HCT116 (cell line): ENCODE measurements around the gene GLCE. TPM values are rescaled to one million over a fixed set of nuclear protein-coding genes. Genes with fewer than 3 reads are reported as not detected.

Experiments
- ATAC-seq: fragments of 200-7000 bp; cut with Tn5 transposase; 2 replicates; pipeline ENCODE4 v1.9.1; 2020; ENCODE audit warnings: mild to moderate bottlenecking, moderate library complexity
- BruUV-seq: library from RNA; stranded (reverse); fragments of 400-500 nt; replicated peaks from 2 replicates; lab custom pipeline; 2021; lab: Mats Ljungman, UMichigan
- CTCF ChIA-PET: fragments of 300-600 bp; sonication (Branson Sonifier 250); formaldehyde crosslinking; loops from one replicate; lab custom pipeline; 2021; ENCODE audit warnings: antibody characterized with exemption; lab: Charles Lee
- POLR2A ChIA-PET: fragments of 300-600, 350-600 bp; sonication (Branson Sonifier 250); formaldehyde crosslinking; loops from one replicate; lab custom pipeline; 2021; ENCODE audit warnings: antibody characterized with exemption; lab: Charles Lee
- RAD21 ChIA-PET, 2 experiments: fragments of 300-600 bp; sonication (Branson Sonifier 250); formaldehyde crosslinking; loops; one replicate each; lab custom pipeline; 2023; ENCODE audit warnings: low total read pairs in 2 of 2; ENCODE audit not compliant: uncharacterized antibody in 2 of 2, unreplicated experiment in 2 of 2, low non-redundant PET in 1 of 2; lab: Charles Lee
- DNase-seq: peaks from one replicate; pipeline ENCODE4 v3.0.0-alpha.2; 2010; ENCODE audit warnings: low read depth, low spot score
- H2AFZ ChIP-seq: fragments of 200-600 bp; shearing (Covaris generic), sonication (generic); 2 replicates; pipeline ENCODE4 v1.6.1; 2017; ENCODE audit warnings: low read depth, mixed run types, mixed read lengths, antibody characterized with exemption, low read length; ENCODE audit not compliant: poor library complexity, severe bottlenecking
- H3K27ac ChIP-seq: 2 replicates; pipeline ENCODE4 v1.5.1; 2012; ENCODE audit warnings: low read depth, low read length
- H3K27me3 ChIP-seq: fragments of 200-600 bp; sonication (generic); 2 replicates; pipeline ENCODE4 v1.6.1; 2016; ENCODE audit warnings: mixed run types, low read length, mixed read lengths; ENCODE audit not compliant: insufficient read depth
- H3K36me3 ChIP-seq, 2 experiments: fragments of 200-500 bp in 1 of 2; fragments of 200-600 bp in 1 of 2; sonication (Bioruptor generic) in 1 of 2; sonication (generic) in 1 of 2; 2 replicates each; pipeline versions ENCODE4 v1.5.1 to v1.6.1; 2014 to 2016; ENCODE audit warnings: low read length in 2 of 2, inconsistent platforms in 1 of 2, mixed read lengths in 1 of 2, mixed run types in 1 of 2; ENCODE audit not compliant: insufficient read depth in 2 of 2, control insufficient read depth in 1 of 2
- H3K4me1 ChIP-seq, 2 experiments: fragments of 200-600 bp in 1 of 2; sonication (generic) in 1 of 2; 2 replicates each; pipeline versions ENCODE4 v1.5.1 to v1.6.1; 2012 to 2017; ENCODE audit warnings: low read length in 2 of 2, inconsistent platforms in 1 of 2, mild to moderate bottlenecking in 1 of 2, mixed read lengths in 1 of 2, mixed run types in 1 of 2, moderate library complexity in 1 of 2; ENCODE audit not compliant: insufficient read depth in 2 of 2, control insufficient read depth in 1 of 2
- H3K4me2 ChIP-seq: fragments of 200-600 bp; sonication (generic); 2 replicates; pipeline ENCODE4 v1.6.1; 2017; ENCODE audit warnings: mixed run types, low read length, mixed read lengths
- H3K4me3 ChIP-seq, 2 experiments: fragments of 200-600 bp in 1 of 2; sonication (generic) in 1 of 2; replicated peaks in 1 of 2; 2 replicates each; pipeline ENCODE4 v1.5.1; 2011 to 2016; ENCODE audit warnings: low read length in 2 of 2, control low read depth in 1 of 2, low read depth in 1 of 2, mild to moderate bottlenecking in 1 of 2, mixed read lengths in 1 of 2, mixed run types in 1 of 2
- H3K79me2 ChIP-seq: fragments of 200-600 bp; sonication (generic); 2 replicates; pipeline ENCODE4 v1.6.1; 2017; ENCODE audit warnings: mild to moderate bottlenecking, mixed run types, low read length, moderate library complexity, mixed read lengths; ENCODE audit not compliant: insufficient read depth
- H3K9ac ChIP-seq: fragments of 200-600 bp; sonication (generic); 2 replicates; pipeline ENCODE4 v1.6.1; 2016; ENCODE audit warnings: low read length, mixed read lengths
- H3K9me2 ChIP-seq: fragments of 200-600 bp; sonication (generic), shearing (Covaris generic); 2 replicates; pipeline ENCODE4 v1.6.1; 2017; ENCODE audit warnings: mixed run types, mild to moderate bottlenecking, moderate library complexity; ENCODE audit not compliant: insufficient read depth
- H3K9me3 ChIP-seq, 2 experiments: fragments of 200-500 bp in 1 of 2; fragments of 200-600 bp in 1 of 2; sonication (Bioruptor generic) in 1 of 2; sonication (generic) in 1 of 2; 2 replicates each; pipeline ENCODE4 v1.6.1; 2014 to 2017; ENCODE audit warnings: low read length in 2 of 2, mixed read lengths in 2 of 2, inconsistent platforms in 1 of 2, low read depth in 1 of 2, mild to moderate bottlenecking in 1 of 2, mixed run types in 1 of 2, moderate library complexity in 1 of 2; ENCODE audit not compliant: control insufficient read depth in 1 of 2, insufficient read depth in 1 of 2
- H4K20me1 ChIP-seq: fragments of 200-600 bp; sonication (generic), shearing (Covaris generic); 2 replicates; pipeline ENCODE4 v1.6.1; 2017; ENCODE audit warnings: mixed run types, mild to moderate bottlenecking, moderate library complexity; ENCODE audit not compliant: insufficient read depth
- ATF3 ChIP-seq: IDR thresholded peaks from 2 replicates; pipeline ENCODE4 v1.6.1; 2012
- CBX3 ChIP-seq: IDR thresholded peaks from 2 replicates; pipeline ENCODE4 v1.6.1; 2012; ENCODE audit warnings: low read depth
- CEBPB ChIP-seq: IDR thresholded peaks from 2 replicates; pipeline ENCODE4 v1.6.1; 2012; ENCODE audit warnings: low read depth
- CTCF ChIP-seq, 3 experiments: fragments of 200-600 bp in 1 of 3; sonication (generic) in 1 of 3; IDR thresholded peaks in 2 of 3; conservative IDR thresholded peaks in 1 of 3; 2 replicates each; pipeline ENCODE4 v1.5.1; 2012 to 2017; ENCODE audit warnings: low read depth in 2 of 3, low read length in 2 of 3, antibody characterized with exemption in 1 of 3, borderline replicate concordance in 1 of 3, control low read depth in 1 of 3, mild to moderate bottlenecking in 1 of 3, mixed read lengths in 1 of 3, mixed run types in 1 of 3, moderate library complexity in 1 of 3; ENCODE audit not compliant: insufficient read depth in 1 of 3
- EGR1 ChIP-seq: IDR thresholded peaks from 2 replicates; pipeline ENCODE4 v1.6.1; 2012; ENCODE audit warnings: low read depth
- EZH2 ChIP-seq: fragments of 200-600 bp; sonication (generic); IDR thresholded peaks from 2 replicates; pipeline ENCODE4 v1.6.1; 2017; ENCODE audit warnings: antibody characterized with exemption, mixed run types
- EZH2phosphoT487 ChIP-seq: fragments of 200-600 bp; IDR thresholded peaks from 2 replicates; pipeline ENCODE4 v1.6.1; 2018; ENCODE audit warnings: antibody characterized with exemption, borderline replicate concordance
- FOSL1 ChIP-seq: IDR thresholded peaks from 2 replicates; pipeline ENCODE4 v1.6.1; 2012; ENCODE audit warnings: low read depth
- JUND ChIP-seq: IDR thresholded peaks from 2 replicates; pipeline ENCODE4 v1.6.1; 2012
- MAX ChIP-seq: IDR thresholded peaks from 2 replicates; pipeline ENCODE4 v1.6.1; 2012
- POLR2A ChIP-seq: IDR thresholded peaks from 2 replicates; pipeline ENCODE4 v1.7.0; 2011; ENCODE audit warnings: borderline replicate concordance; ENCODE audit not compliant: insufficient read depth, insufficient read length; ENCODE audit errors: extremely low read depth
- POLR2AphosphoS5 ChIP-seq: IDR thresholded peaks from 2 replicates; pipeline ENCODE4 v1.6.1; 2011; ENCODE audit warnings: mild to moderate bottlenecking, low read depth, low read length, moderate library complexity
- REST ChIP-seq: IDR thresholded peaks from 2 replicates; pipeline ENCODE4 v1.6.1; 2012; ENCODE audit warnings: low read depth
- SIN3A ChIP-seq: IDR thresholded peaks from 2 replicates; pipeline ENCODE4 v1.6.1; 2012; ENCODE audit warnings: low read depth
- TCF7L2 ChIP-seq: IDR thresholded peaks from 2 replicates; pipeline ENCODE4 v1.7.0; 2011; ENCODE audit warnings: borderline replicate concordance, inconsistent platforms; ENCODE audit not compliant: insufficient read depth, insufficient read length; ENCODE audit errors: extremely low read depth
- YY1 ChIP-seq: IDR thresholded peaks from 2 replicates; pipeline ENCODE4 v1.6.1; 2011; ENCODE audit warnings: low read length, low read depth, moderate library complexity, mild to moderate bottlenecking; ENCODE audit not compliant: insufficient replicate concordance; ENCODE audit errors: extremely low read depth
- ZBTB33 ChIP-seq: IDR thresholded peaks from 2 replicates; pipeline ENCODE4 v1.6.1; 2011; ENCODE audit warnings: mild to moderate bottlenecking, low read length, moderate library complexity; ENCODE audit not compliant: insufficient replicate concordance; ENCODE audit errors: extremely low read depth
- ZFX ChIP-seq: fragments of 450-650 bp; IDR thresholded peaks from 2 replicates; pipeline ENCODE4 v1.6.1; 2017
- ZNF274 ChIP-seq: fragments of 200-500 bp; sonication (Bioruptor generic); IDR thresholded peaks from 2 replicates; pipeline ENCODE4 v1.6.1; 2014; ENCODE audit warnings: mild to moderate bottlenecking, low read depth, low read length, inconsistent platforms
- intact Hi-C: fragments of 100-400 bp; cut with micrococcal nuclease; formaldehyde crosslinking; loops from 2 replicates; pipeline ENCODE4 v1.10.0; 2022
- total RNA-seq: library from RNA; stranded (reverse); gene quantifications from one replicate; pipeline ENCODE4 v1.2.1, GENCODE V29; 2021; ENCODE audit not compliant: unreplicated experiment

Gene GLCE
- total RNA-seq, 1 experiment from 2014 or later, result 22.2 TPM

GRCh38 chr15:69121198-69121828 lies 39.1 kb upstream of the GLCE start:
- RAD21 ChIA-PET, result no interaction called here
- no peaks in the 10 kb centered on the region for H3K9me3 ChIP-seq
- H3K9me2 ChIP-seq, result no peaks in the 10 kb centered on the region
- H2AFZ ChIP-seq, result no peak overlapping the region
- H3K4me1 ChIP-seq, result no peaks in the 10 kb centered on the region
- H3K79me2 ChIP-seq, result no peaks in the 10 kb centered on the region
- H3K4me2 ChIP-seq, result no peak overlapping the region
- no peak overlapping the region for H3K27ac ChIP-seq
- CTCF ChIA-PET, result no interaction called here
- no peaks in the 10 kb centered on the region for H3K36me3 ChIP-seq
- no peak overlapping the region for H3K9ac ChIP-seq
- intact Hi-C loops, result no loop called here
- POLR2A ChIA-PET, result no interaction called here
- peaks cover 11% of the 10 kb centered on the region; the same call in 1 of the 2 replicates for H3K27me3 ChIP-seq
- TF ChIP-seq ATF3, result no peak
- no peak for TF ChIP-seq EZH2phosphoT487
- no peak for TF ChIP-seq YY1
- no peak for TF ChIP-seq FOSL1
- no peak for TF ChIP-seq ZFX
- no peak for TF ChIP-seq SIN3A
- TF ChIP-seq REST, result no peak
- TF ChIP-seq POLR2A, result no peak
- no peak for TF ChIP-seq EGR1
- TF ChIP-seq CTCF (IDR thresholded peaks at IDR 0.05 in 2 of 3, conservative IDR thresholded peaks at IDR 0.05 in 1 of 3; ENCODE audit: borderline replicate concordance in 1 of 3, insufficient read depth in 1 of 3, low read depth in 2 of 3, low read length in 2 of 3), result no peak
- no peak for TF ChIP-seq EZH2
- TF ChIP-seq CBX3, result no peak
- TF ChIP-seq POLR2AphosphoS5, result no peak
- TF ChIP-seq ZNF274, result no peak
- no peak for TF ChIP-seq TCF7L2
- no peak for TF ChIP-seq MAX
- no peak for TF ChIP-seq CEBPB
- no peak for TF ChIP-seq ZBTB33
- no peak for TF ChIP-seq JUND
- BruUV-seq, result no TSS peak
- no peaks in the 10 kb centered on the region for H4K20me1 ChIP-seq
- ATAC-seq (no peak), DNase-seq (no peak)
- no peak overlapping the region for H3K4me3 ChIP-seq
